GM19025 (cell line): ENCODE measurements around the gene EIF5.
"Not testable (repeated sequence)": the region's sequence is repeated elsewhere in the genome, so short reads cannot be mapped to it uniquely, and the experiment has no call there.

ENCODE experiments used
- ATAC-seq: cut with Tn5 transposase; IDR thresholded peaks from one replicate; pipeline ENCODE4 v1.9.1; 2021; ENCODE audit warnings: mild to moderate bottlenecking, low read depth, moderate library complexity; ENCODE audit not compliant: unreplicated experiment

Gene EIF5

DNA sequence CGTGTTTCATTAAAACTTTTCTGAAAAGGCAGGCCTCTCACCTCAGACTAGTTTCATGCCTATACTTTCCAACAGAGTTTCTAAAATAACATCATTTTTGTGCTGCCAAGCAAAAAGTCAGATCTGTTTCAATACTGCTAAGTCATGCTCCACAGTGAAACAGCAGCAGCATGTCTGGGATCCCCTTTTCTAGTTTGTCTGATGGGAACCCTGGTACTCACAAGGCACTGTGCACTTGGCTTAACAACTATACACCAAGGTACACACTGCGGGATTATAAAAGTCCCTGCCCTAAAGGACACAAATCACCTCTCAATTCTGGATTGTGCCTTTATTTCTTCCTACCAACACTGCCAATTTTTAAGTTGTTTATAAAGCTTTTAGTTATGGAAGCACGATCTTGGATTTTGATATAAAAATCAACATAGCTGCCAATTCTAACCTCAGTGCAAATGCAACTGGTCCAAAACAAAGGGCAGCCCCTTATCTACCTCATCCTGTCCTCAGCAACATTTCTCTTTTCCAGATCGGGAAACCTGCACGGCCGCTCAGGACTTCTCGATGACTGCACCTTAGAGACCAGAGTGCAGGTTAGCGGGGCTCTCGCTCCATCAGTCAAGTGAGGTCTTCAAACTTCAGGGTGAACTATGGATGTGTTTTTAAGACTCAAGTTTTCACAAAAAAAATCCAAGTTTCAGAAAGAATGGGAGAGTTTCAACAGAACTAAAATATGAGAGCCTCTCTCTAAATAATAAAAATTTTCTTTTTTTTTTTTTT is 1.7 kb upstream of the EIF5 start:
- no peak for ATAC-seq

DNA sequence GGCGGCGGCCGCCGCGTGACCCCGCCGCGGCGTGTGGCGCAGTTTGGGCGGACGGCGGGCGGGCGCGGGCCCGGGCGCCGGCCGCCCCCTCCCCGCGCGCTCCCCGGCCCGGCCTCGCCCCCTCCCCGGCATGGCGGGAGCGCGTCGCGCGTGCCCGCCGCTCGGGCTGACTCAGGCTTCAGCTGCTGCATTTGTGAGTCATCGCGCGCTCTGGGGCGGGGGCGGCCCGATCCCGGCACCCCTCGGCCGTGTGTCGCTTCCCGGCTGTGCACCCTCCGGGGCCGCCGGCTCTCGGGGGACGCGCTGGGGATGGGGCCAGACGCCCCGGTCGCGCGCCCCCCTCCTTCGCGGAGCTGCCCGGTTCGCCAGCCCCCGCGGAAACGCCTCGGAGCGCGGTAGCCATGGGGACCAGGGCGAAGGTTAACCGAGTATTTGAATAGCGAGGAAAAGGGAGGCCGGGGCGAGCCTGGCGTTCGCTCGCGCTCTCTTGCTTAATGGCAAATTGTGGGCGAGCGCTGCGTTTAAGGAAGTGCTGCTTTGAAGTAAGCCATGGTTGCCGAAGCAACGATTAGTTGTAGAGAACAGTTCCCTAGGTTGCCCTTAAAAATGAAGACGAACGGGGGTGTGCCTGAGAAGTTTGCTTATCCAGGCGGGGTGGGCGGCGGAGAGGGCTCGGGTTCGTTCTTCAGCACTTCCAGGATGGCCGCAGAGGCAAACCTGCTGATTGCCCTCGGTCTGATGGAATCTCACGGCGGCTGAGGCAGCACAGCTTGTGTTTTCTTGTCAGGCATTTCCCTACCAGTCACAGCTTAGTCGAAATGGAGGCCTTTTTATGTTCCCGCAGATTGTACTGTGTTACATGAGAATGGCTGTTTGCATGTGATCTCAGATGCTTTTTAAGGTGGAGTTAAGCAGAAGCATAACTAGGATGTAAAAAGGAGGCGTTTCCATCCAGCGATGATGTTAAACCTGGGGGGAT is 896 bp downstream of the EIF5 start:
- peak; percentile 17 for ATAC-seq

DNA sequence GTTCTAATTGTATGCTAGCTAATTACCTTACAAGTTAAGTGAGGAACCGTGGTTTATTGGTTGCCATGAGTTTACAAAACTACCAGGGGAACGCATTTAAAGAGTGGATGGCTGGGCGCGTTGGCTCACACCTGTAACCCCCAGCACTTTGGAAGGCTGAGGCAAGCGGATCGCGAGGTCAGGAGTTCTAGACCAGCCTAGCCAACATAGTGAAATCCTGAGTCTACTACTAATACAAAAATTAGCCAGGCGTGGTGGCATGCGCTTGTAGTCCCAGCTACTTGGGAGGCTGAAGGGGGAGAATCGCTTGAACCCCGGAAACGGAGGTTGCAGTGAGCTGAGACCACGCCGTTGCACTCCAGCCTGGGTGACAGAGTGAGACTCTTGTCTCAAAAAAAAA is 2.2 kb downstream of the EIF5 start:
- no peak for ATAC-seq

DNA sequence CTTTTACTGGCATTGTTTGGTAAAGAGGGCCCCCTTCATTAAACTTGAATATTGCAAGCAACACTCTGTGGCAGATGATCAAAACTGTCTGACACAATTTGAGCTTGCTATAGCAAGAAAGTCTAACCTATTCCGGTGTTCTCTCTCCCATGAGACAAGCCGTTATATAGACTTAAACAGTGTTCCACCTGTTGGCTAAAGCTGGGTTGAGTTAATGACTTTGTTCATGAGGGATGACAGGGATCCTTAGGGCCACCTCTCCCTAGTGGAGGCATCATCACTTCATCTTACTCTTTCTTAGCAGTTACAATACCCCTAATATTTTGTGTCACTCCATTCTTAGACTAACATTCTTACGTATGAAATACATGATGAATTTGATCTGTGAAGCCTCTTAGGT is 3.8 kb downstream of the EIF5 start:
- ATAC-seq, result no peak

DNA sequence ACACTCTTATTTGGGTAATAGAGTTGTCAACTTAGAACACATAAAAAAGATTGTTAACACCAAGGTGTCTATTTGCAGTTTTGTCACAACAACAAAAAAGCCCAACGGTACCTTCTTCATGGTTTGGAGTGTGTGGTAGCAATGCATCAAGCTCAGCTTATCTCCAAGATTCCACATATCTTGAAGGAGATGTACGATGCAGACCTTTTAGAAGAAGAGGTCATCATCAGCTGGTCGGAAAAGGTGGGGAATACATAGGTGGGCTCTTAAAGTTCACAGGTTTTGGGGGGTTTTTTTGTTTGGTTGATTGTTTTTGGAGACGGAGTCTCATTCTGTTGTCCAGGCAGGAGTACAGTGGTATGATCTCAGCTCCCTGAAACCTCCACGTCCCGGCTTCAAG is 5.5 kb downstream of the EIF5 start:
- ATAC-seq, result no peak

DNA sequence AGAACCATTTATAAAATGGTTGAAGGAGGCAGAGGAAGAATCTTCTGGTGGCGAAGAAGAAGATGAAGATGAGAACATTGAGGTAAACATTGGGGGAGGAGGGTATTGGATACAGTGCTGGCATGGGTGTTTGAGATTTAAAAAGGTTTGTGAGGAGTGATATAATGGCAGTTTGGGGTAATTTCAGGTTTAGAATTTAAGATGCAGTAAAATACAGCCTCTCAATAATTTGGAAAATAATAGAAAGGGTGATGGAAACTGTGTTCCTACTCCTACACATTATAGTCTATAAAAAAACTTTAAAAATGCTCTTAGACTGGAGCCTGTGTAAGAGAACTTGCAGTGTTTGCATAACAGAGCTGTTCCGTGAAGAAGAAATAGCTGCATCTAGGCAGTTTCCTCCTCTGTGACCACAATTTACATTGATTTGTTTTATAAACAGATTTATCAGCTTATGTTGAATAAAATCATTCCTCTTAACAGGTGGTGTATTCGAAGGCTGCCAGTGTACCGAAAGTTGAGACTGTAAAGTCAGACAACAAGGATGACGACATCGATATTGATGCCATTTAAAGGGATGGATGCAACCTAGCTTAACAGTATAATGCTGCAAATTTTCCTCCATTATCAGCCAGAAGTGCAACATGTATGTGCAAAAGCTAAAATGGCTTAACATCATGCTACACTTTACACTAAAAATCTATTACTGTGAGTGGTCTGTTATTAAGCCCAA is 6.6 kb downstream of the EIF5 start:
- no peak for ATAC-seq

DNA sequence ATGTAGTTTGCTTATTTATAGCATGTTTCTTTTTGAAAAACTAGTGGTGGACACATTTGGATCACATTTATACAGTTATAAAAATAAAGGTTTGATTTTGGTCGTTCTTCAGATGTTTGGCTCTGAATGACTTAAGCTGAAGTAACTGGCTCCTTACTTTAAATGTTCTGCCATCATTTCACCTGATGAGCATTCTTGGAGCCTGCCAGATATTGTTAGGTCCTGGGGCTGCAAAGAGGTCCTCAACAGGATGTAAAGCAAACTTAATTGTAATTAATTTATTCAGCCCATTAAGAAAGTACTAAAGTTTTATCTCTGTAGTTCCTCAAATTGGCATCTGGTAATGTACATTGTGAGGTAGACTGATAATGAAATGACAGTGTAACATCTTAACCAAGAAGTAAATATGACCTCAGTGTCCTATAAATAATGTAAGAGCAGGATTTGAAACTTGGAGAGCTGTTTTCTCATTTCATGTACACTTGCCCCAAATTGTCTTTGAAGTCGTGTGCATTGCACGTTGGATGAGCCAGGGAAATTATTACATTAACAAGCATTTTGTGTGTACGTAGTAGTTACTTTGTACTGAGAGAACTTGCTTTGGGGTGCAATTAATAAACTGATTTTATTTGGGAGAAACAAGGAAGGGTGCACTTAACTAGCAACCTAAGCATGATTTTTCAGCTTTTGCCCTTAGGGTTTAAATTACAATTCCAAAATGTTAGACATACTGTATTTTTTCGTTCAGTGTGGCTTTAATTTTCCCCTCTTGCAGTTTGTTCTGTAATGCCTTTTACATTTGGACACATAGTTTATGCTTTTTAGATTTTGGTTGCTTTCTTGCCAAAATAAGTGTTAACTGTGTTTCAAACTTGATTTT is 7.5 kb downstream of the EIF5 start:
- ATAC-seq, result no peak

DNA sequence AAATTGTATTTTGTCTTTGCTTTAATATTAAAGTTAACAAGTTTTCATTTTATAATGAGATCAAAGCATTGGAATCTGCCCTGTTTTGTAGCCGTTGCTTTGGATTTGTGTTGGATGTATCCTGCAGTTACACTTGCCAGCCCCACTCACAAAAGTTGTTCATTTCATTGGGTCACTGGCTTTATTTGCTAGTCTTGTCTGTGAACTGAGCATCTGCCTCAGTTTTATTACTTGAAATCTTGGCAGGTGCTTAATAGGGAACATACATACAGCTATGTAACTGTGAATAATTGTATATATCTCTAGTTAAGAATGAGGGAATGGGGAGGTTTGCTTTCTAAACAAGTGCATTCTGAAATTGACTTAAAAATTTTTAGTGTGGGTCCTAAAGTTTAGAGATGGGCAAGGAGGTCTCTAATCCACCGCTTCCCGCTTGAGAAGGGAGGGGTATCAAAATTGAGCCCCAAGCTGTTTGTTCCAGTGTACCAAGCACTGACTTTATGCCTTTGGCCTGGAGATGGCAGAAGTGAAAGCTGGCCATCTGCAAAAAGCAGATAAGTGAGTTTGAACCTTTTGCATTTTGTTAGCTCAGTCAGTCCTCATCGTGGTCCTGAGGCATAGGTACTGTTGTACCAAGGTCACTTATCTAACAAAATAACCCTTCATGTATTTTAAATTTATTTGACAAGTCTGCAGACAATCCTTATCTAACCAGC is 9.3 kb downstream of the EIF5 start:
- ATAC-seq, result no peak

DNA sequence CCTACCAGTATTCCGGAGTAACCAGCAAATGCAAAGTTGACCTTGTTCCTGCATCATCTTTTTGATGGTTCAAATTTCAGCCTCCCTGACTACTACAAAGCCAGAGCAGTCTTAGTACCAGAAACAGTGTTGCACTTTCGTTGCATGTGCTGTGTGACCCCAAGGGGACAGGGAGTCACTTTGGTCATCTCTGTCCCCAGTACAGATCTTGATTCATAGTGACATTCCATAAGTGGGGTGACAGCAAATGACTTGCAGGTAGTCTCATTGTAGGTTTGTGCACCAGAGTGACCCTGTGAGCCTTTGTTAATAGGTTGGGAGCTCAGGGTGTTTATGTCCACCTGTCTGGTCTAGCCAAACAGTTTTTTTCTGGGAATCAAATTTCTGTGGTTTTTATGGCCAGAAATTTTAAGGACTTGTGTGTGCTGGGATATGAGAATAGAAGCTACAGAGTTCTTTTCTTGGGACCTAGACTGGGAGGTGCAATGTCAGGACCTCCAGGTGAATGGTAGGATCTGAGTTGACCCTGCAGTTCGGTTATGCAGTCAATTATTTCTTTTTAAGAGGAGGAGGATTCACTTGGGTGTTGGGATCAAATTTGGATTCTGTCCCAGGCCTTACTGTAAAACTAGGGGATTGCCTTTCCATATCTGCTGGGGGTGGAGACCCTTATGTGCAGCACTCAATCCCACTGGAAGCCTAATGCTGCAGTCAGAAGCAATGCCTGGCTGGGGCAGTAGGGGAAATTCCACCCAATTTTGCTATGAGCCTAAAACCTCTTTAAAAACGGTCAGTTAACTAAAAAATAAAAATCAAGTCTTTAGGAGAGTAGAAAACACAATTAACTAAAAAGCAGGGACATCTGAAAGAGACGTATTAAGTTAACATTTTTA is 10.1 kb downstream of the EIF5 start:
- ATAC-seq, result no peak

DNA sequence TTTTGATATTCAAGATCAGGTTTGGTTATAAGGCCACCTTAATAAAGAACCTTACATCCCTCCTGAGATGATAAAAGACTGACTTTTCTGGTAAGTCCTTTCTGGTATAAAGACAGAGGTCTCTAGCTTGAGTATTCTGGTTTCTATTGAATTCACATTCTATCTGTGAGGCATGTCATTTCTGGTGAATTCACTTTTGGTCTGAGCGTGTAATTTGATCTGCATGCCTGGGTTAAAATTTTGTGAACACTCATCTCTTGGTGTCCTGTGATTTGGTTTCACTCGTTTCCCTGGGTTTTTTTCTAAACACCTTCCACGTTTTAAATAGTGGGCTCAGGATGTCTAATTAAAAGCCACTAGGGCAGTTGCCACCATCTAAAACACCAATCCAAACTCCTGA is 12.2 kb downstream of the EIF5 start:
- no peak for ATAC-seq

DNA sequence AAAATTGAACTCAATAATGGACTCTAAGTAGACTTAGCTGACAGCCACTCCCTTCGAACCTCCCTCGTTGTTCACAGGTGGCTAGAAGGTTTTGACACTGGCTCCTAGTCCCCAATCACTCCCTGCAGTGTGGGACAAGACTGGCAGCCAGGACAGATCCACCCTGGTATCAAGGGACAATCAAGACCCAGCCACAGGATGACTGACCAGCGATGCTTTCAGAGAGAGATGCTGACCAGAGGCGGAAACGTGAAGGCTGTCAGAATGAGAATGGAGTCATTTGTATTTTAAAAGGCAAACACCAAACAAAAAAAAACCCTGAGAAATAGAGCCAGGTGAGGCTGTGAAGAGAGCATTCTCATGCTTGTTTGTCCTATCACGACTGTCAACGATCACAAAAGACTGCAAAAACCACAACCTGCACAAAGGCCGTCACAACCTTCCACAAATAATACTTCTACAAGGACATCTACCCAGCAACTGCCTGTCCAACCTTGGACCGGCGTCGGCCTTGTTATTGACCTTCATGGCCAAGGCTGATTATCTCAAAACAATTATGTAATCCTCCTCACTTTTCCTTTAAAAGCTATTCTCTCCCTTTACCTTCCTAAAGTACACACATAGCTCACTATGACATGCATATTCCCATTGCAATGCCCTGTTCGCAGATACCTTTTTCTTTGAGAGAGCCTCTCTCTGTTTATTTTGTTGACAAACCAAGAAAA is 13.2 kb downstream of the EIF5 start:
- ATAC-seq, result no peak

DNA sequence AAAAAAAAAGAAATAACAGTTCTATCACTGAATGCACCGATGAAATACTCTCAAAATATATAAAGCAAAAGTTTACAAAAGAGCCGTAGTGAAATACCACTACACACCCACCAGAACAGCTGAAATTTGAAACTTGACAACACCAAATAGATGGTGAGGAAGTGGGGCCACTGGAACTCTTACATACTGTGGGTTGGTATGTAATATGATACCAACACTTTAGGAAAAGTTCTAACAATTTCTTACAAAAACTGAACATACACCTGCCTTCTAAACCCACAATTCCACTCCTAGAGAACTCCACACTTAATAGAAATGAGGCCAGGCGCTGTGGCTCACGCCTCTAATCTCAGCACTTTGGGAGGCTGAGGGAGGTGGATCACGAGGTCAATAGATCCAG is 14.1 kb downstream of the EIF5 start:
- ATAC-seq, result no peak

DNA sequence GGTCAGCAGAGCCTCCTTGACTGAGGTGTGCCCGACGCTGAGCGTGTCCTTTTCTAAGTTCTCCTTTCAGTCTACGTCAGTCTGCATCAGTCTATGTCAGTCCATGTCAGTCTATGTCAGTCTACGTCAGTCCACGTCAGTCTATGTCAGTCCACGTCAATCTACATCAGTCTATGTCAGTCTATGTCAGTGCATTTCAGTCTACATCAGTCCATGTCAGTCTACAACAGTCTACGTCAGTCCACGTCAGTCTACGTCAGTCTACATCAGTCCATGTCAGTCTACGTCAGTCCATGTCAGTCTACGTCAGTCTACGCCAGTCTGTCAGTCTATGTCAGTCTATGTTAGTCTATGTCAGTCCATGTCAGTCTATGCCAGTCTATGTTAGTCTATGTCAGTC is 15.9 kb downstream of the EIF5 start:
- ATAC-seq, result no peak

DNA sequence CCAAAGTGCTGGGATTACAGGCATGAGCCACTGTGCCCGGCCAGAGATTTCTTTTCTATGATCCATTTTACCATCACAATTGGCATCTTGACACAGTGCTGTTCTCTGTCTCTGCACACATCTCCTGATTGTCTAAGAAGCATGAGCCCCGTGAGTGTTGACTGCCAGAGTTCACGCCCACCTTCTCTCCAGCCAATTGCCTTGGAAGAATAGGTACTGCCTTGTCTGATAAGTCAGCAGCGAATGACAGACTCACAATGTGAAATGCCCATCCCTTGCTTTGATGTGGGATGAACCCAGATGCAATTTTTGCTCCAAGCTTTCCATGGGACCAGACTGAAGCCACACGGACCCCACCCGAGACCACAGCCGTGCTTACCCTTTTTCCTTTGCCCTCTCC is 19.3 kb downstream of the EIF5 start:
- ATAC-seq, result no peak

DNA sequence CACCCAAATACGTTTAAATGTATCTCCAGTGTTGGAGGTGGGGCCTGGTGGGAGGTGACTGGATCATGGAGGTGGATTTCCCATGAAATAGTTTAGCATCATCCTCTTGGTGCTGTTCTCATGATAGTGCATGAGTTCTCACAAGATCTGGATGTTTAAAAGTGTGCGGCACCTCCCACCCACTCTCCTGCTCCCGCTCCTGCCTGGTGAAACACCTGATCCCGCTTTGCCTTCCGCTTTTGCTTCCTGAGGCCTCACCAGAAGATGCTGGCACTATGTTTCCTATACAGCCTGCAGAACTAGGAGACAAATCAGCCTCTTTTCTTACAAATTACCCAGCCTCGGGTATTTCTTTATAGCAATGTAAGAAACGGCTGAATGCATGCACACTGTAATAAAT is 20.1 kb downstream of the EIF5 start:
- no peak for ATAC-seq

DNA sequence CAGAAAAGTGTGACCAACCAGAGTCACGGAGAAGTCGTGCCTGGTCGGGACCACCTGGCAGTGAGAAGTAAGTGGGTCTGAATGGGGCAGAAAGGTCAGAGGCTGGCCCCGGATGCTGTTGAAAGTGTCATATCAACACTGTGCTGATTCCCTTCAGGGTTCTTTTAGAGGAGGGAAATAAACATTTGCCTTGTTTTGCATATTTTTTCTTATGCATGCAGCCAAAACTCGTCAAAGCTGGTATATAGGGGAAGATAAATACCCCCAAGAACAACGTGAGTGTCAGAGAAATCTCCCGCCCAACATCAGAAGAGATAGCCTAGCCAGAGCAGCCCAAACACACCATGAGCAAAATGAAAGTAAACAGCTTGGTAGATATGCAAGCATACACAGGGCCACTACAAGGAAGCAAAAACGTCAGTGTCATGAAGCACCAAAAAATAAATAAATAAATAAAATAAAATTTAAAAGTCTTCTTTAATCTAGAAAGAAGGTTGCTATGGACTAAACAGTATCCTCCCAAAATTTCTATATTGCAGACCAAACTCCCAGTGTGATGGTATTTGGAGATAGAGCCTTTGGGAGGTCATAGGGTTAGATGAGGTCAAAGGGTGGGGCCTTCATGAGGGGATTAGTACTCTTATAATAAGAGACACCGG is 22.1 kb downstream of the EIF5 start:
- ATAC-seq, result no peak

DNA sequence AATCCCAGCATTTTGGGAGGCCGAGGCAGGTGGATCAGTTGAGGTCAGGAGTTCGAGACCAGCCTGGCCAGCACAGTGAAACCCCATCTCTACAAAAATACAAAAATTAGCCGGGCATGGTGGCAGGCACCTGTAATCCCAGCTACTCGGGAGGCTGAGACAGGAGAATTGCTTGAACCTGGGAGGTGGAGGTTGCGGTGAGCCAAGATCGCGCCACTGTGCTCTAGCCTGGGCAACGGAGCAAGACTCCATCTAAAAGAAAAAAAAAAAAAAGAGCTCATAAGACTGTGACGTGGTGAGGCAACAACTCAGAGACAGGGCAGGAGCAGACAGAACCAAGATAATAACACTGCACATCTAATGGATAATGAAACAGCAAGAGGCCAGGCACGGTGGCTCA is 23.5 kb downstream of the EIF5 start:
- ATAC-seq, result not testable (repeated sequence)
